CD4-positive, alpha-beta T cell (primary cell): ENCODE results near the gene PTPMT1. TPM values are rescaled to one million over a fixed set of nuclear protein-coding genes. Genes with fewer than 3 reads are reported as not detected.
"Not testable (repeated sequence)": the region's sequence is repeated elsewhere in the genome, so short reads cannot be mapped to it uniquely, and the experiment has no call there.

Source experiments
- ATAC-seq: fragments of 200-7000 bp; cut with Tn5 transposase; one replicate; pipeline ENCODE4 v1.10.0; 2022; ENCODE audit warnings: mild to moderate bottlenecking; ENCODE audit not compliant: poor library complexity
- CTCF ChIA-PET: fragments of 350-600 bp; sonication (Branson Sonifier 250); formaldehyde crosslinking; loops from one replicate; lab custom pipeline; 2021; ENCODE audit warnings: antibody characterized with exemption, inconsistent platforms; lab: Charles Lee
- POLR2A ChIA-PET: fragments of 350-600 bp; sonication (Branson Sonifier 250); formaldehyde crosslinking; loops from one replicate; lab custom pipeline; 2021; ENCODE audit warnings: antibody characterized with exemption, inconsistent platforms; lab: Charles Lee
- DNase-seq, 14 experiments: peaks; one replicate each; pipeline ENCODE4 v3.0.0-alpha.2; 2013 to 2020; ENCODE audit warnings: mixed read lengths in 2 of 14
- H3K27ac ChIP-seq, 2 donors: one replicate each; pipeline versions ENCODE4 v1.5.1 to v1.7.0; 2013; ENCODE audit warnings: low read length in 2 of 2, low read depth in 1 of 2, mild to moderate bottlenecking in 1 of 2
- H3K27me3 ChIP-seq, 2 experiments: 1 replicate in 1 of 2; 2 replicates in 1 of 2; pipeline versions ENCODE4 v1.6.1 to v1.7.0; 2013; ENCODE audit warnings: low read length in 2 of 2, control low read depth in 1 of 2, mild to moderate bottlenecking in 1 of 2, moderate library complexity in 1 of 2; ENCODE audit not compliant: insufficient read depth in 2 of 2, control insufficient read depth in 1 of 2
- H3K36me3 ChIP-seq: one replicate; pipeline ENCODE4 v1.6.1; 2013; ENCODE audit warnings: low read length, control low read depth; ENCODE audit not compliant: insufficient read depth
- H3K4me1 ChIP-seq: one replicate; pipeline ENCODE4 v1.6.1; 2013; ENCODE audit warnings: low read length, control low read depth; ENCODE audit not compliant: insufficient read depth
- H3K4me3 ChIP-seq: one replicate; pipeline ENCODE4 v1.5.1; 2013; ENCODE audit warnings: mild to moderate bottlenecking, low read length, moderate library complexity
- H3K9me3 ChIP-seq, 2 experiments: 1 replicate in 1 of 2; 2 replicates in 1 of 2; pipeline versions ENCODE4 v1.6.1 to v1.7.0; 2013; ENCODE audit warnings: low read length in 2 of 2, mild to moderate bottlenecking in 2 of 2, control low read depth in 1 of 2, moderate library complexity in 1 of 2; ENCODE audit not compliant: control insufficient read depth in 1 of 2, insufficient read depth in 1 of 2
- H3K27ac Mint-ChIP-seq: one replicate; pipeline ENCODE4 v1.8.0; 2020; ENCODE audit warnings: mixed read lengths
- H3K27me3 Mint-ChIP-seq: one replicate; pipeline ENCODE4 v1.8.0; 2021; ENCODE audit warnings: mixed read lengths
- H3K36me3 Mint-ChIP-seq: one replicate; pipeline ENCODE4 v1.8.0; 2021; ENCODE audit warnings: low read depth, mixed read lengths
- H3K4me1 Mint-ChIP-seq: one replicate; pipeline ENCODE4 v1.8.0; 2021; ENCODE audit warnings: low read depth, mixed read lengths
- H3K4me3 Mint-ChIP-seq: one replicate; pipeline ENCODE4 v1.8.0; 2020; ENCODE audit warnings: mild to moderate bottlenecking, mixed read lengths
- H3K9me3 Mint-ChIP-seq: one replicate; pipeline ENCODE4 v1.8.0; 2020; ENCODE audit warnings: mixed read lengths
- intact Hi-C, 2 experiments: fragments of 100-400 bp; cut with DNase I in 1 of 2; cut with micrococcal nuclease in 1 of 2; formaldehyde crosslinking; loops; one replicate each; pipeline versions ENCODE4 v1.15.1 to v1.9.0; 2023 to 2025; cut with DNase I, micrococcal nuclease
- total RNA-seq, 174 experiments: library from RNA in 2 of 174; stranded (reverse) in 2 of 174; gene quantifications; one replicate each; pipeline ENCODE4 v1.2.3 and lab custom pipeline; 2021 to 2026
- TF ChIP-seq, protein P1 (sequence below): fragments of 200-600 bp; IDR thresholded peaks from one replicate; pipeline ENCODE4 v1.8.0; 2022; ENCODE audit warnings: antibody characterized with exemption, mild to moderate bottlenecking

PTPMT1 gene
- total RNA-seq, 2 experiments from 2014 or later, result 18.9 to 26.7 TPM

DNA sequence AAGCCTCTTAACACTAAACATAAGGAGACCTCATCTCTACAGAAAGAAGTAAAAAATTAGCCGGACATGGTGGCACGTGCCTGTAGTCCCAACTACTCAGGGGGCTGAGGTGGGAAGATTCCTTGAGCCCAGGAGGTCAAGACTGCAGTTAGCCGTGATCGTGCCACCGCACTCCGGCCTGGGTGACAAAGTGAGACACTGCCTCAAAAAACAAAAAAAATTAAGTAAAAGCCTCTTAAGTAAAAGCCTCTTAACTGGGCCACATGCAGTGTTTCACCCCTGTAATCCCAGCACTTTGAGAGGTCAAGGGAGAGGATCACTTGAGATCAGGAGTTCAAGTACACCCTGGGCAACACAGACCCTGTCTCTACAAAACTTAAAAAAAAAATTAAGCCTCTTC lies 38.2 kb upstream of the PTPMT1 start:
- Histone ChIP-seq H3K27me3 (no peaks in the 10 kb centered on the region), H3K36me3 (peaks cover 19% of the 10 kb centered on the region), H3K4me3 (no peak overlapping the region), H3K9me3 (no peaks in the 10 kb centered on the region), H3K27ac (no peak overlapping the region), H3K4me1 (peaks cover 62% of the 10 kb centered on the region)
- peak overlapping the region; percentile 87 for H3K27ac Mint-ChIP-seq
- TF ChIP-seq, protein P1, sequence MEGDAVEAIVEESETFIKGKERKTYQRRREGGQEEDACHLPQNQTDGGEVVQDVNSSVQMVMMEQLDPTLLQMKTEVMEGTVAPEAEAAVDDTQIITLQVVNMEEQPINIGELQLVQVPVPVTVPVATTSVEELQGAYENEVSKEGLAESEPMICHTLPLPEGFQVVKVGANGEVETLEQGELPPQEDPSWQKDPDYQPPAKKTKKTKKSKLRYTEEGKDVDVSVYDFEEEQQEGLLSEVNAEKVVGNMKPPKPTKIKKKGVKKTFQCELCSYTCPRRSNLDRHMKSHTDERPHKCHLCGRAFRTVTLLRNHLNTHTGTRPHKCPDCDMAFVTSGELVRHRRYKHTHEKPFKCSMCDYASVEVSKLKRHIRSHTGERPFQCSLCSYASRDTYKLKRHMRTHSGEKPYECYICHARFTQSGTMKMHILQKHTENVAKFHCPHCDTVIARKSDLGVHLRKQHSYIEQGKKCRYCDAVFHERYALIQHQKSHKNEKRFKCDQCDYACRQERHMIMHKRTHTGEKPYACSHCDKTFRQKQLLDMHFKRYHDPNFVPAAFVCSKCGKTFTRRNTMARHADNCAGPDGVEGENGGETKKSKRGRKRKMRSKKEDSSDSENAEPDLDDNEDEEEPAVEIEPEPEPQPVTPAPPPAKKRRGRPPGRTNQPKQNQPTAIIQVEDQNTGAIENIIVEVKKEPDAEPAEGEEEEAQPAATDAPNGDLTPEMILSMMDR, result no peak
- H3K4me1 Mint-ChIP-seq, result peaks cover 64% of the 10 kb centered on the region
- ATAC-seq (no peak), DNase-seq (no peak)
- CTCF ChIA-PET, result interaction anchor here (3.2 kb wide), 1 partner anchor 7 kb away, joined by 8 read pairs; no protein-coding TSS in a partner anchor
- POLR2A ChIA-PET, result interaction anchor here (0.9 kb wide), 1 partner anchor 51 kb away, joined by 3 read pairs; no protein-coding TSS in a partner anchor
- H3K27me3 Mint-ChIP-seq, result no peaks in the 10 kb centered on the region
- no peaks in the 10 kb centered on the region for H3K9me3 Mint-ChIP-seq
- H3K4me3 Mint-ChIP-seq, result no peak overlapping the region
- intact Hi-C loops, result no loop called here
- peaks cover 26% of the 10 kb centered on the region for H3K36me3 Mint-ChIP-seq

DNA sequence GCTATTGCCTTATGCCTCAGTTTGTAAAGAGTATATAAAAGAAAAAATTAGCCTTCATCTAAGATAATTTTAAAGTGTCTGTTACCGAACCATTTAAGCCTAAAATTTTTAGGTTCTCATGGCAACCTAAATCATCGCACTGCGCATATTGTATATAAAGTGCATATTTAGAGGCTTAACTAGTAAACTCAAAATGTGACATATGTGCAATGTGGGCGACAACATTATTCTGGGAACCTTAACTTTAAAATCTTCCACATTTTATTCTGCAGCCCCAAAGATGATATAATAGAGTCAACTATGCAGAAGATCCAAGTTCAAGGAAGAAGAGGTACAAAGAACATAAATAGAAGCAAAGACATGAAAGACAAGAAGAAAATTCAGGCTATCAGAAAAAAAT lies 35.4 kb upstream of the PTPMT1 start:
- peaks cover 38% of the 10 kb centered on the region for H3K36me3 Mint-ChIP-seq
- H3K4me1 Mint-ChIP-seq, result peaks cover 54% of the 10 kb centered on the region
- Histone ChIP-seq H3K36me3 (peaks cover 24% of the 10 kb centered on the region), H3K4me1 (peaks cover 49% of the 10 kb centered on the region), H3K27ac (no peak overlapping the region), H3K9me3 (no peaks in the 10 kb centered on the region), H3K4me3 (no peak overlapping the region), H3K27me3 (no peaks in the 10 kb centered on the region)
- H3K4me3 Mint-ChIP-seq, result no peak overlapping the region
- no peak for ATAC-seq
- CTCF ChIA-PET, result no interaction called here
- no peak for DNase-seq
- H3K27me3 Mint-ChIP-seq, result no peaks in the 10 kb centered on the region
- no peaks in the 10 kb centered on the region for H3K9me3 Mint-ChIP-seq
- intact Hi-C loops, result no loop called here
- POLR2A ChIA-PET, result no interaction called here
- TF ChIP-seq, protein P1, result no peak
- H3K27ac Mint-ChIP-seq, result peak overlapping the region; percentile 72

DNA sequence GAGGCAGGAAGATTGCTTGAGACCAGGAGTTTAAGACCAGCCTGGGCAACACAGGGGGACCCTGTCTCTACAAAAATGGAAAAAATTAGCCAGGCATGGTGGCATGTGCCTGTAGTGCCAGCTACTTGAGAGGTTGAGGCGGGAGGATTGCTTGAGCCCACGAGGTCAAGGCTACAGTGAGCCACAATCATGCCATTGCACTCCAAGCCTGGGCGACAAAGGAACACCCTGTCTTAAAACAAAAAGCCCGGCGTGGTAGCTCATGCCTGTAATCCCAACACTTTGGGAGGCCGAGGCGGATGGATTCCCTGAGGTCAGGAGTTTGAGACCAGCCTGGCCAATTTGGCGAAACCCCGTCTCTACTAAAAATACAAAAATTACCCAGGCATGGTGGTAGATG lies 34.7 kb upstream of the PTPMT1 start:
- H3K27ac ChIP-seq, POLR2A ChIA-PET, H3K4me3 ChIP-seq, H3K27me3 ChIP-seq, H3K9me3 ChIP-seq, intact Hi-C loops, DNase-seq, H3K4me3 Mint-ChIP-seq, H3K9me3 Mint-ChIP-seq, H3K27me3 Mint-ChIP-seq, ATAC-seq: not testable (repeated sequence)
- Histone ChIP-seq H3K36me3 (peaks cover 27% of the 10 kb centered on the region), H3K4me1 (peaks cover 43% of the 10 kb centered on the region)
- Mint-ChIP-seq H3K27ac (peak overlapping the region; percentile 72), H3K36me3 (peaks cover 38% of the 10 kb centered on the region), H3K4me1 (peaks cover 51% of the 10 kb centered on the region)
- CTCF ChIA-PET, result interaction anchor here (1.0 kb wide), 1 partner anchor 23 kb away, joined by 4 read pairs; no protein-coding TSS in a partner anchor

DNA sequence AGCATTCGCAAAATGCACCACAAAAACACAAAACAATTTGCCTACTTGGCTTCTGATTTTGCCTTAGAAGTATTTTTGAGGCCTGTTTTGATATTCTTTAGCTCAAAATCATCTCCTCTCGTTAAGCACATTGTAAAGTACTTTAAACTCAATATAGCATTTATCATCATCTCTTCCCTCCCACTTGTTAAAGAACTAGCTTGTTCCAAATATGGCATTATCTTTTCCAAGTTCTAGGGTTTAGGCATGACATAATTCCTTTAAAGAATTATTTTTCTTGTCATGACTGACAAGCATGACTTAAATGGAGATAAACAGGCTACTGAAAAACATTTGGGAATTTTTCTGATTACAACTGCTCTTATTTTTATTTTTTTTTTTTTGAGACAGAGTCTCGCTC lies 33.7 kb upstream of the PTPMT1 start:
- intact Hi-C loops, result no loop called here
- ChIA-PET POLR2A (no interaction called here), CTCF (interaction anchor here (1.0 kb wide), 1 partner anchor 22 kb away, joined by 4 read pairs; no protein-coding TSS in a partner anchor)
- H3K36me3 ChIP-seq, result peaks cover 32% of the 10 kb centered on the region
- Mint-ChIP-seq H3K4me1 (peaks cover 47% of the 10 kb centered on the region), H3K27me3 (no peaks in the 10 kb centered on the region), H3K27ac (peak overlapping the region; percentile 30), H3K9me3 (no peaks in the 10 kb centered on the region), H3K36me3 (peaks cover 40% of the 10 kb centered on the region), H3K4me3 (no peak overlapping the region)
- H3K9me3 ChIP-seq, result no peaks in the 10 kb centered on the region
- no peaks in the 10 kb centered on the region for H3K27me3 ChIP-seq
- H3K4me1 ChIP-seq, result peaks cover 46% of the 10 kb centered on the region
- DNase-seq, result no peak
- no peak for ATAC-seq
- TF ChIP-seq, protein P1, result no peak
- H3K4me3 ChIP-seq, result no peak overlapping the region
- no peak overlapping the region for H3K27ac ChIP-seq
